ENCODE measurements around the gene MRGPRE. TPM values are rescaled to one million over a fixed set of nuclear protein-coding genes. Genes with fewer than 3 reads are reported as not detected.

The MRGPRE gene
- total RNA-seq, 4 donors from 2014 or later: 1.2 TPM; not detected in 3

- Histone ChIP-seq H3K27me3 (no peaks in the 10 kb centered on the region), H3K4me3 (no peak overlapping the region), H3K9me3 (no peaks in the 10 kb centered on the region), H3K36me3 (no peaks in the 10 kb centered on the region), H3K27ac (no peak overlapping the region), H3K4me1 (no peaks in the 10 kb centered on the region)
- DNase-seq: peak in 1 of 3 donors; percentile 34
- TF ChIP-seq CTCF (IDR thresholded peaks at IDR 0.05) (no peak), POLR2A (IDR thresholded peaks at IDR 0.05) (no peak)
Measured at GRCh38 chr11:3222941-3223915, 9.0 kb downstream of the MRGPRE start.

- Histone ChIP-seq H3K27me3 (no peaks in the 10 kb centered on the region), H3K9me3 (no peaks in the 10 kb centered on the region), H3K27ac (no peak overlapping the region), H3K36me3 (no peaks in the 10 kb centered on the region), H3K4me3 (no peak overlapping the region), H3K4me1 (no peaks in the 10 kb centered on the region)
- no peak for TF ChIP-seq CTCF (IDR thresholded peaks at IDR 0.05)
- peak in 2 of 3 donors; percentile 33 to 36 for DNase-seq
Measured at GRCh38 chr11:3222003-3222855, 10.0 kb downstream of the MRGPRE start.

- DNase-seq: peak in 1 of 3 donors; percentile 38
- no peaks in the 10 kb centered on the region for H3K27me3 ChIP-seq
- no peaks in the 10 kb centered on the region for H3K4me1 ChIP-seq
Measured at GRCh38 chr11:3221408-3222002, 10.7 kb downstream of the MRGPRE start.

GRCh38 chr11:3220521-3221407 lies 11.5 kb downstream of the MRGPRE start:
- Histone ChIP-seq H3K36me3 (no peaks in the 10 kb centered on the region), H3K4me1 (no peaks in the 10 kb centered on the region), H3K9me3 (no peaks in the 10 kb centered on the region), H3K27me3 (no peaks in the 10 kb centered on the region), H3K27ac (no peak overlapping the region), H3K4me3 (no peak overlapping the region)
- TF ChIP-seq POLR2A (IDR thresholded peaks at IDR 0.05) (no peak), CTCF (IDR thresholded peaks at IDR 0.05) (no peak)
- peak in 1 of 3 donors; percentile 37 for DNase-seq

More at GRCh38 chr11:3221408-3222002, 10.7 kb downstream of the MRGPRE start:
- H3K27ac ChIP-seq: no peak overlapping the region
- H3K4me3 ChIP-seq: no peak overlapping the region
- no peaks in the 10 kb centered on the region for H3K36me3 ChIP-seq
- H3K9me3 ChIP-seq: no peaks in the 10 kb centered on the region
- TF ChIP-seq POLR2A (IDR thresholded peaks at IDR 0.05) (no peak), CTCF (IDR thresholded peaks at IDR 0.05) (no peak)
